Stimulated activated CD8-positive, alpha-beta memory T cell treated with anti-CD3 and anti-CD28 coated beads, Interleukin-15, amount 100 ng/mL, for 1 hour (primary cell): ENCODE measurements around the gene ADAMTS4.

Experiments used
- DNase-seq: peaks from one replicate; pipeline ENCODE4 v3.0.0-alpha.2; 2020; ENCODE audit warnings: low read depth

The ADAMTS4 gene

DNA sequence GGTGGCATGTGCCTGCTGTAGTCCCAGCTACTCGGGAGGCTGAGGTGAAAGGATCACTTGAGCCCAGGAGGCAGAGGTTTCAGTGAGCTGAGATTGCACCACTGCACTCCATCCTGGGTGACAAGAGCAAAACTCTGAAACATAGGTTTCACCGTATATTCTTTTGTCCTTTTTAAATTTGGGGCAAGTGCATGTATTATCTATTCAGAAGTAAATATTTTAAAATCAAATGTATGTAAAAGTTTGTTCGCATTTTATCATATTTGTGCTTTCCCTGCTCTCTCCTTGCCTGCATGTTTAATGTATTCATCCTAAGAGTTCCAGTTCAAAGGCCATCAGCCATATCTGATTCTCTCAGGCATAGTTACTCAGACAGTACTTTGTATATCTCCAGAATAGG is 53.0 kb downstream of the ADAMTS4 start:
- no peak for DNase-seq

DNA sequence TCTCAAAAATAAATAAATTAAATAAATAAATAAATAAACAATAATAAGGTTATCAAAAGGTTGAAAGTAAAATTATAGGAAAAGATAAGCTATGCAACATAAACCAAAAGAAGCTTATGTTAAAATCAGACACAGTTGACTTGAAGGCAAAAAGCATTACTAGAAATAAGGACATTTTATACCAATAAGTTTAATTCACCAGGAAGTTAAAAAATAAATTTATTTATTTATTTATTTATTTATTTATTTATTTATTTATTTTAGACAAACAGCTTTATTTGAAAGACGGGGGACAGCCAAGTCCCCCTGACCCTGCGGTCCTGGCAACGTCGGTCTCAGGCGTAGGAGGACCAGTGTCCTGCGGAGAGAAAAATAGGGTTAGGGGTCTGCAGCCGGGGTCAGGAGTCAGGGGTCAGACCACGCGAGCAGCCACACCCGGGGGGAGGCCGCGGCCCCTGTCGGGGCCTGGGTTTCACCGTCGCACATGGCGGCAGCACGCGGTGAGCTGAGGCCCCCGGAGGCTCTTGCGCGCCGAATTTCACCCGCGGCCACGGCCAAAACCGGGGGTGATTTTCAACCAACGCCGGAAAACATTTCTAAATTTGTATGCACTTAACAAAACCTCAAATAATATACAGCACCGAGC is 58.0 kb downstream of the ADAMTS4 start:
- no peak for DNase-seq

DNA sequence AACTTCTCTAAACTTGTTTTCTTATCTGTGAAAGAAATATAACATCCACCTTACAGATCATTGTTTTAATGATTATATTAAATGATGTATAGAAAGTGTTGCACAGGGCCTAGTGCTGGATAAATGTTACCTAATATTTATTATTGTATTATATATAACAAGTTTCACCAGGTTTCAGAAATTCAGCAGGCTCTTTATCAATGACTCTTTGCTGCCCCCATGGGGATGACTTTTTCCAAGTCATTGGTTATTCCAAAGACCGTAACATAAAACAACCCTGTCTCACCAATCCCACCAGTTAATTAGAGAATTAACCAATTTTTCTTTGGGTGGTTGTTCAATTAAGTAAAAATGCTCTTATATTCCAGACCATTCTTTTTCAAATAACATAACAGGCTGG is 59.1 kb downstream of the ADAMTS4 start:
- DNase-seq: no peak

DNA sequence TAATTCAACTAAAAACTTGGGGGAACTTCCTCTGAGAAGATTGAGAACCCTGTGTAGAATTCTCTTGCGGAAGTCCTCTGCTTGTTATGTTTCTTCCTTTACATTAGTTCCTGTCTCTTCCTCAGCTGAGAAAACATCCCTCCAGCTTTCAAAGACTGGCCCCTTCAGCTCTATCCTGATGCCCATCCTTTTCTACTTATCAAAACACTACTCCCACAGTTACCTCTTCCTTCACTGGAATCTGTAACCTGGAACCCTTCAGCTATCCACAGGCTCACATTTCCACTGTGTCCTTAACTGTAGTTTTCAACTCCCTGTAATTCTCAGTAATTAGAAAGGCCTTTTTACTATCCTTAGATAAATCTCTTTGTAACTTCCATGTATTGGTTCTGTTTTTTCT is 60.4 kb downstream of the ADAMTS4 start:
- no peak for DNase-seq

DNA sequence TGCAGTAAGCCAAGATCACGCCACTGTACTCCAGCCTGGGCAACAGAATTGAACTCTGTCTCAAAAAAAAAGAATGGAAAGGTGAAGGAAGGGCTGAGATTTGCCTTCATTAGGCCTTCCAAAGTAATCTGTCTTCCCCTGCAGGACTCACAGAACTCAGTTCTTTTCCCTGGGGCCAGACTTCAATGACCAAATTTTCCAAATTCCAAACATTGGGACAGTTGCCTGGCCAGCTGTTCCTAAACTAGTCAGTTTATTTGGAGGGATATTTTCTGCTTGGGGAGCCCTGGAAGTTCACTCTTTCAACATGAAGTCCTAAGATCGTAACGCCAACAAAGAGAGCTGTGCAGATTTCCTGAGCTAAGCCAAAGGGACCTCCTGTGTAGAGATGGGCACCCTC is 61.0 kb downstream of the ADAMTS4 start:
- no peak for DNase-seq
